Neural progenitor cell (in vitro differentiated cells): ENCODE measurements around the gene OR8D4. TPM values are rescaled to one million over a fixed set of nuclear protein-coding genes. Genes with fewer than 3 reads are reported as not detected.

Experiments
- DNase-seq: peaks from one replicate; pipeline ENCODE4 v3.0.0-alpha.2; 2016; ENCODE audit warnings: low spot score
- H2AFZ ChIP-seq: fragments of 200-600 bp; sonication (generic); replicated peaks from 2 replicates; pipeline ENCODE4 v1.6.1; 2016; ENCODE audit warnings: antibody characterized with exemption
- H3F3A ChIP-seq: fragments of 200-600 bp; sonication (generic); 2 replicates; pipeline ENCODE4 v1.6.1; 2016; ENCODE audit warnings: antibody characterized with exemption, low read depth
- H3K27ac ChIP-seq: fragments of 200-600 bp; sonication (generic); 2 replicates; pipeline ENCODE4 v1.5.1; 2016; ENCODE audit warnings: mild to moderate bottlenecking
- H3K27me3 ChIP-seq: fragments of 200-600 bp; sonication (generic); 2 replicates; pipeline ENCODE4 v1.6.1; 2016; ENCODE audit warnings: mild to moderate bottlenecking, moderate library complexity
- H3K36me3 ChIP-seq: fragments of 200-600 bp; sonication (generic); 2 replicates; pipeline ENCODE4 v1.5.1; 2016
- H3K4me1 ChIP-seq: fragments of 200-600 bp; sonication (generic); 2 replicates; pipeline ENCODE4 v1.6.1; 2016; ENCODE audit warnings: mixed run types
- H3K4me2 ChIP-seq: fragments of 200-600 bp; sonication (generic); 2 replicates; pipeline ENCODE4 v1.6.1; 2016
- H3K4me3 ChIP-seq: fragments of 200-600 bp; sonication (generic); 2 replicates; pipeline ENCODE4 v1.5.1; 2016
- H3K79me2 ChIP-seq: fragments of 200-600 bp; sonication (generic); 2 replicates; pipeline ENCODE4 v1.6.1; 2016; ENCODE audit warnings: low read depth
- H3K9ac ChIP-seq: fragments of 200-600 bp; sonication (generic); 2 replicates; pipeline ENCODE4 v1.6.1; 2016
- H3K9me3 ChIP-seq: fragments of 200-600 bp; sonication (generic); 2 replicates; pipeline ENCODE4 v1.5.1; 2016; ENCODE audit warnings: low read depth
- H4K20me1 ChIP-seq: fragments of 200-600 bp; sonication (generic); 2 replicates; pipeline ENCODE4 v1.6.1; 2016; ENCODE audit warnings: low read depth
- H3K27ac Mint-ChIP-seq: 3 replicates; pipeline ENCODE4 v1.8.0; 2021; ENCODE audit warnings: mixed read lengths
- H3K27me3 Mint-ChIP-seq: 2 replicates; pipeline ENCODE4 v1.8.0; 2022; ENCODE audit warnings: low read depth, mild to moderate bottlenecking, inconsistent platforms, moderate library complexity, mixed read lengths; ENCODE audit not compliant: insufficient read depth
- H3K36me3 Mint-ChIP-seq: 3 replicates; pipeline ENCODE4 v1.8.0; 2021; ENCODE audit warnings: mixed read lengths
- H3K4me1 Mint-ChIP-seq: 3 replicates; pipeline ENCODE4 v1.8.0; 2021; ENCODE audit warnings: mixed read lengths
- H3K4me3 Mint-ChIP-seq: 3 replicates; pipeline ENCODE4 v1.8.0; 2021; ENCODE audit warnings: mild to moderate bottlenecking, moderate library complexity, mixed read lengths
- H3K9me3 Mint-ChIP-seq: 3 replicates; pipeline ENCODE4 v1.8.0; 2020; ENCODE audit warnings: mixed read lengths
- CTCF ChIP-seq: fragments of 200-600 bp; sonication (generic); IDR thresholded peaks from 2 replicates; pipeline ENCODE4 v1.5.1; 2017; ENCODE audit warnings: antibody characterized with exemption, mild to moderate bottlenecking
- EZH2 ChIP-seq: fragments of 200-600 bp; sonication (generic); IDR thresholded peaks from 2 replicates; pipeline ENCODE4 v1.6.1; 2017; ENCODE audit warnings: antibody characterized with exemption, mild to moderate bottlenecking, moderate library complexity
- EZH2phosphoT487 ChIP-seq: fragments of 200-600 bp; sonication (generic); IDR thresholded peaks from 2 replicates; pipeline ENCODE4 v1.6.1; 2017; ENCODE audit warnings: antibody characterized with exemption
- total RNA-seq: library from RNA; depleted of rRNA; stranded (reverse); fragments of >200 nt; gene quantifications from 2 replicates; pipeline ENCODE4 v1.2.3, GENCODE V29; 2015; ENCODE audit warnings: low replicate concordance

Gene OR8D4
- total RNA-seq, 1 donor from 2014 or later, result not detected

DNA sequence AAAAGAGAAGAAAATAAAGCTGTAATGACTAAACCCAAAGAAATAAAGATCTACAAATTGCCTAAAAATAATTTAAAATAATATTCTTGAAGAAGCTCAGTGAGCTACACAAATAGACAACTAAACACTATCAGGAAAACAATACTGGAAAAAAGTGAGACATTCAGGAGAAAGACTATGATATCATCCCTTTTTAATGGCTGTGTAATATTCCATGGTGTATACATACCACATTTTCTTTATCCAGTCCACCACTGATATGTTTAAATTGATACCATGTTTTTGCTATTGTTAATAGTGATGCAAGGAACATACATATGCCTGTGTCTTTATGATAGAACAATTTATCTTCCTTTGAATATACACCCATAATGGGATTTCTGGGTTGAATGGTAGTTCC lies 54.8 kb downstream of the OR8D4 start:
- H3K4me1 Mint-ChIP-seq, result no peaks in the 10 kb centered on the region
- TF ChIP-seq EZH2phosphoT487, result no peak
- TF ChIP-seq EZH2, result no peak
- no peak for TF ChIP-seq CTCF

More for the DNA sequence above, 54.8 kb downstream of the OR8D4 start:
- no peaks in the 10 kb centered on the region for H3K4me1 ChIP-seq
- no peaks in the 10 kb centered on the region for H3K36me3 ChIP-seq
- no peak overlapping the region for H3K4me3 ChIP-seq
- H2AFZ ChIP-seq, result no peak overlapping the region
- no peaks in the 10 kb centered on the region for H4K20me1 ChIP-seq
- no peak overlapping the region for H3K4me2 ChIP-seq
- peaks cover 6% of the 10 kb centered on the region for H3K9me3 Mint-ChIP-seq
- no peaks in the 10 kb centered on the region for H3K79me2 ChIP-seq
- H3K27me3 Mint-ChIP-seq, result no peaks in the 10 kb centered on the region
- H3K27ac Mint-ChIP-seq, result no peak overlapping the region
- no peaks in the 10 kb centered on the region for H3K9me3 ChIP-seq
- H3K27ac ChIP-seq, result no peak overlapping the region
- DNase-seq, result no peak
- no peak overlapping the region for H3K9ac ChIP-seq
- H3K27me3 ChIP-seq, result no peaks in the 10 kb centered on the region
- H3K4me3 Mint-ChIP-seq, result no peak overlapping the region
- H3K36me3 Mint-ChIP-seq, result no peaks in the 10 kb centered on the region
- no peaks in the 10 kb centered on the region for H3F3A ChIP-seq

Other genes starting within 250 kb of the OR8D4 start
- gene SCN3B, start 247.5 kb upstream of the OR8D4 start, total RNA-seq, result 0.12 TPM in 1 of 2 replicates, not detected in the other
- gene ZNF202, start 160.5 kb upstream of the OR8D4 start, total RNA-seq, result 15.5 and 16.4 TPM in 2 replicates
- gene OR6X1, start 147.6 kb upstream of the OR8D4 start, total RNA-seq, result not detected in 2 replicates
- gene OR6M1, start 95.8 kb upstream of the OR8D4 start, total RNA-seq, result not detected in 2 replicates
- gene TMEM225, start 16.5 kb upstream of the OR8D4 start, total RNA-seq, result not detected in 2 replicates
- not detected in 2 replicates for gene OR4D5, start 37.5 kb downstream of the OR8D4 start, total RNA-seq
- not detected in 2 replicates for gene OR6T1, start 41.7 kb downstream of the OR8D4 start, total RNA-seq
- not detected in 2 replicates for gene OR10S1, start 75.6 kb downstream of the OR8D4 start, total RNA-seq
- not detected in 2 replicates for gene OR10G6, start 93.0 kb downstream of the OR8D4 start, total RNA-seq
- gene OR10G4, start 110.8 kb downstream of the OR8D4 start, total RNA-seq, result not detected in 2 replicates
- gene OR10G9, start 120.8 kb downstream of the OR8D4 start, total RNA-seq, result not detected in 2 replicates
- gene OR10G8, start 124.6 kb downstream of the OR8D4 start, total RNA-seq, result not detected in 2 replicates
- not detected in 2 replicates for gene OR10G7, start 139.2 kb downstream of the OR8D4 start, total RNA-seq
- gene VWA5A, start 213.3 kb downstream of the OR8D4 start, total RNA-seq, result 24.5 and 27.3 TPM in 2 replicates